ENCODE measurements around the gene TOR2A.
A peak's percentile ranks its signal among the peaks of the same experiment; 100 is the strongest.

The TOR2A gene

DNA sequence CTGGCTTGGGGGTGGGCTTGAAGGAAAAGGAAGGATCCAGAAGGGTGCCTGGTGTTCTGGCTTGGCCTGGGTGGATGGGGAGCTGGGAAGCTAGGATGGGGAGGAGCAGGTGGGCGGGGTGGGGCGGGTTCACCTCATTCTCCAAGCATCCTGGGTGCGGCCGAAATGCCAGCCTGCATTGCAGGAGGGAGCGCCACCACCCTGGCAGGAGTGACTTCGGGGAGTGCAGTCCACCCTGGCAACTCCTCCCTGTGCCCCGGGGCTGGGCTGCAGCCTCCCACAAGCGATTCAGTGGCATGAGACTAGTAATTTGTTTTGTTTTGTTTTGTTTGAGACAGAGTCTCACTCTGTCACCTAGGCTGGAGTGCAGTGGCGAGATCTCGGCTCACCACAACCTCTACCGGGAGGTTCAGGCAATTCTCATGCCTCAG lies 13.7 kb downstream of the TOR2A start:
- no peaks in the 10 kb centered on the region for H3K79me2 ChIP-seq
- H2AFZ ChIP-seq, result no peak overlapping the region
- no peaks in the 10 kb centered on the region for H3K4me1 ChIP-seq
- no peaks in the 10 kb centered on the region for H3K36me3 ChIP-seq (ENCODE audit: control insufficient read depth, insufficient read depth, low read length)
- no peak overlapping the region for H3K27ac ChIP-seq
- H3K9me3 ChIP-seq (ENCODE audit: control insufficient read depth, low read length), result no peaks in the 10 kb centered on the region
- H3K4me3 ChIP-seq (ENCODE audit: low read depth, low read length), result no peak overlapping the region
- no peak overlapping the region for H3K9ac ChIP-seq
- H3K4me2 ChIP-seq (ENCODE audit: low read length), result no peak overlapping the region
- TF ChIP-seq, protein P1, sequence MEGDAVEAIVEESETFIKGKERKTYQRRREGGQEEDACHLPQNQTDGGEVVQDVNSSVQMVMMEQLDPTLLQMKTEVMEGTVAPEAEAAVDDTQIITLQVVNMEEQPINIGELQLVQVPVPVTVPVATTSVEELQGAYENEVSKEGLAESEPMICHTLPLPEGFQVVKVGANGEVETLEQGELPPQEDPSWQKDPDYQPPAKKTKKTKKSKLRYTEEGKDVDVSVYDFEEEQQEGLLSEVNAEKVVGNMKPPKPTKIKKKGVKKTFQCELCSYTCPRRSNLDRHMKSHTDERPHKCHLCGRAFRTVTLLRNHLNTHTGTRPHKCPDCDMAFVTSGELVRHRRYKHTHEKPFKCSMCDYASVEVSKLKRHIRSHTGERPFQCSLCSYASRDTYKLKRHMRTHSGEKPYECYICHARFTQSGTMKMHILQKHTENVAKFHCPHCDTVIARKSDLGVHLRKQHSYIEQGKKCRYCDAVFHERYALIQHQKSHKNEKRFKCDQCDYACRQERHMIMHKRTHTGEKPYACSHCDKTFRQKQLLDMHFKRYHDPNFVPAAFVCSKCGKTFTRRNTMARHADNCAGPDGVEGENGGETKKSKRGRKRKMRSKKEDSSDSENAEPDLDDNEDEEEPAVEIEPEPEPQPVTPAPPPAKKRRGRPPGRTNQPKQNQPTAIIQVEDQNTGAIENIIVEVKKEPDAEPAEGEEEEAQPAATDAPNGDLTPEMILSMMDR (IDR thresholded peaks at IDR 0.05), result no peak
- no peaks in the 10 kb centered on the region for H3K27me3 ChIP-seq (ENCODE audit: control insufficient read depth, insufficient read depth, low read length)

DNA sequence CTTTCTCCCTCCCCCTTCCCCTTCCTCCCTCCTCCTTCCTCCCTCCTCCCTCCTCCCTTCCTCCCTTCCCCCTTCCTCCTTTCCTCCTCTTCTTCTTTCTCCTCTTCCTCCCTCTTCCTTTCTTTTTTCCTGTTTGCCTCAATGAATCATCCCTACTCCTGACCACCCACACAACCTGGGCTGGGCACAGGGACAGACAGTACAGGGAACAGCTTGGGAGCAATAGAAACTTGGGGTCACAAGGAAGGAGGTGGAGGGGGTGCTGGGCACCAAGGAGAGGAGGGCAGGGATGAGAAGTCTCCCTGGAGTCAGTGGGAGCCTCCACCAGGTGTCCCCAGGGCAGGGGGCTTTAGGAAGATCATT lies 14.2 kb downstream of the TOR2A start:
- Histone ChIP-seq H3K9ac (no peak overlapping the region), H2AFZ (no peak overlapping the region), H3K27ac (no peak overlapping the region), H3K4me3 (ENCODE audit: low read depth, low read length) (no peak overlapping the region), H3K4me1 (no peaks in the 10 kb centered on the region), H3K4me2 (ENCODE audit: low read length) (no peak overlapping the region), H3K36me3 (ENCODE audit: control insufficient read depth, insufficient read depth, low read length) (no peaks in the 10 kb centered on the region), H3K9me3 (ENCODE audit: control insufficient read depth, low read length) (no peaks in the 10 kb centered on the region), H3K79me2 (no peaks in the 10 kb centered on the region), H3K27me3 (ENCODE audit: control insufficient read depth, insufficient read depth, low read length) (no peaks in the 10 kb centered on the region)
- TF ChIP-seq, protein P1 (IDR thresholded peaks at IDR 0.05), result no peak

DNA sequence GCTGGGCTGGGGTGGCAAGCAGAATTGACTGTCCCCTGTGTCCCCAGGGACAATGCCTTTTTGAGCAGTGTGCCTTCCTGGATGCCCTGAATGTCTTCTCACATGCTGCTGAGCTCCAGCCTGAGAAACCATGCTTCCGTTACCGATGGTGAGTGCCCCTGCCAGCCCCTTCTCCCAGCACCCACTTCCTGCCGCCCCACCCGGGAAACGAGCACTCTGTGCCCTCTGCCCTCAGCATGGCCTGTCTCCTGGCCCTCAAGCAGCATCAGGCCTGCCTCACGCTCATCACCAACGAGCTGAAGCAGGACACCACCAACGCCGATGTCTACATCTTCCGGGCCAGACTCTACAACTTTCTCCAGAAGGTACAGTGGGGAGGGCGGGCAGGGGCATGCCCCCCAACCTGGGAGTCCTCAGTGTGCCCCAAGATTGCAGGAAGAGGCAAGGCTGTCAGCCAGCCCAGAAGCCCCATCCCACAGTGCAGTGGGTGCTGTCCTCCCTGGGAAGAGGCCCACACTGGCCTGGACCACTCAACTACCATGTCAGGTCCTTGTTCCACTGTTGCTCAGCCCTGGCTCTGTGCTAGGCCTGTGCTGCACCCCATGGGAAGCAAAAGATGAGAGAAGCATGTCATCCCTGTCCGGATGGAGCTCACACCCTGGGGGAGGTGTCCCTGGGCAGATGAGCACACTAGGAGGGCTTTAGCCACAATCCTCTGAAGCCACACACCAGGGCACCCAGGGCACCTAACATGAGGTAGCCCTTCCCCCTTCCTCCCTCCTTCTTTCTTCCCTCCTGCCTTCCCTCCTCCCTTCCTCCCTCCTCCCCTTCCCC lies 14.8 kb downstream of the TOR2A start:
- Histone ChIP-seq H2AFZ (no peak overlapping the region), H3K4me2 (ENCODE audit: low read length) (no peak overlapping the region), H3K4me3 (ENCODE audit: low read depth, low read length) (no peak overlapping the region), H3K9ac (no peak overlapping the region), H3K4me1 (no peaks in the 10 kb centered on the region), H3K27ac (no peak overlapping the region), H3K79me2 (no peaks in the 10 kb centered on the region), H3K27me3 (ENCODE audit: control insufficient read depth, insufficient read depth, low read length) (no peaks in the 10 kb centered on the region), H3K36me3 (ENCODE audit: control insufficient read depth, insufficient read depth, low read length) (no peaks in the 10 kb centered on the region), H3K9me3 (ENCODE audit: control insufficient read depth, low read length) (no peaks in the 10 kb centered on the region)
- TF ChIP-seq, protein P1 (IDR thresholded peaks at IDR 0.05), result no peak

DNA sequence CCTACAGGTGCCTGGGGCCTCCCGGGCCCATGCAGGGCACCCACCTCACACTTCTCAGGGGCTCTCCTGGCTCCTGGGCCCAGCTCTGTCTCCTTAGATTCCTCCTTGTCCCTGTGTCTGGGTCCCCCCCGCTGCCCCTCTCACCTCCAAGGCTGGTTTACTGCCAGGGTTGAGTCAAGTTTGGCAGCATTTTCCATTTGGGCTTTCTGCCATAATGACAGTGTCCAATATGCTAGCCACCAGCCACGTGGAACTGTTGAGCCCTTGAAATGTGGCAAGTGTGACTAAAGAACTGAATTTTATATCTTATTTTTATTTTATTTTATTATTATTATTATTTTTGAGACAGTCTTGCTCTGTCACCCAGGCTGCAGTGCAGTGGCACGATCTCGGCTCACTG lies 17.3 kb downstream of the TOR2A start:
- H3K9me3 ChIP-seq (ENCODE audit: control insufficient read depth, low read length), result no peaks in the 10 kb centered on the region
- no peaks in the 10 kb centered on the region for H3K36me3 ChIP-seq (ENCODE audit: control insufficient read depth, insufficient read depth, low read length)
- no peaks in the 10 kb centered on the region for H3K4me1 ChIP-seq
- no peak overlapping the region for H3K4me3 ChIP-seq (ENCODE audit: low read depth, low read length)
- no peak overlapping the region for H3K9ac ChIP-seq
- no peaks in the 10 kb centered on the region for H3K27me3 ChIP-seq (ENCODE audit: control insufficient read depth, insufficient read depth, low read length)
- H3K4me2 ChIP-seq (ENCODE audit: low read length), result no peak overlapping the region
- H3K27ac ChIP-seq, result no peak overlapping the region
- TF ChIP-seq, protein P1 (IDR thresholded peaks at IDR 0.05), result no peak
- no peaks in the 10 kb centered on the region for H3K79me2 ChIP-seq
- no peak overlapping the region for H2AFZ ChIP-seq

DNA sequence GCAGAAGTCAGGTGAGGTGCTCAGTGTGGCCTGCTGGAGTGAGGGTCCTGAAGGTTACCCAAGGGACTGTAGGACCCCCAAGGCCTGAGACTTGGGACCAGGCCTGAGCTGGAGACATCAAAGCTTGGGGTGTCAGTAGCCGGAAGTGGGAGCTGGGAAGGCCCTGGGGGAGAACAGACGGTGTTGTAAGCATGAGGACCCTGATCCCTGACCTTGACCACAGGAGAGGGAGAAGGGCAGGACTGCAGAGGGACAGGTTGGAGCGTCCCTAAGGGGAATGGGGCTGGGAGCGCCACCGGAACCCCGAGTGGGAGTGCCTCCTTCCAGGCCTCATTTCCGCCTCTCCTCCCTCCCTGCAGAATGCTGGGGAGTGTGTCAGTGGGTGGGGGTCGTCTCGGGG lies 18.7 kb downstream of the TOR2A start:
- Histone ChIP-seq H3K36me3 (ENCODE audit: control insufficient read depth, insufficient read depth, low read length) (no peaks in the 10 kb centered on the region), H3K9me3 (ENCODE audit: control insufficient read depth, low read length) (no peaks in the 10 kb centered on the region), H3K4me3 (ENCODE audit: low read depth, low read length) (peak overlapping the region; percentile 85), H3K4me1 (no peaks in the 10 kb centered on the region), H3K27me3 (ENCODE audit: control insufficient read depth, insufficient read depth, low read length) (no peaks in the 10 kb centered on the region), H2AFZ (peak overlapping the region; percentile 94), H3K9ac (no peak overlapping the region), H3K4me2 (ENCODE audit: low read length) (peak overlapping the region; percentile 98), H3K27ac (peak overlapping the region; percentile 88), H3K79me2 (no peaks in the 10 kb centered on the region)
- TF ChIP-seq, protein P1 (IDR thresholded peaks at IDR 0.05), result no peak

Measured in parathyroid adenoma (tissue), 2 donors.